Nephron (organoid): ENCODE measurements around the gene FAM222A.
"Not testable (repeated sequence)": the region's sequence is repeated elsewhere in the genome, so short reads cannot be mapped to it uniquely, and the experiment has no call there.

Experiments used
- H3K27ac Mint-ChIP-seq, 3 experiments: 2 replicates each; pipeline ENCODE4 v1.8.0; 2020; ENCODE audit warnings: mixed read lengths in 3 of 3, mild to moderate bottlenecking in 2 of 3, moderate library complexity in 1 of 3
- H3K27me3 Mint-ChIP-seq: 2 replicates; pipeline ENCODE4 v1.8.0; 2021; ENCODE audit warnings: low read depth, mild to moderate bottlenecking, moderate library complexity, mixed read lengths
- H3K36me3 Mint-ChIP-seq: 2 replicates; pipeline ENCODE4 v1.8.0; 2020; ENCODE audit warnings: low read depth, mixed read lengths
- H3K4me1 Mint-ChIP-seq: 2 replicates; pipeline ENCODE4 v1.8.0; 2020; ENCODE audit warnings: mixed read lengths
- H3K4me3 Mint-ChIP-seq, 3 experiments: 2 replicates each; pipeline ENCODE4 v1.8.0; 2020; ENCODE audit warnings: mild to moderate bottlenecking in 3 of 3, mixed read lengths in 3 of 3, moderate library complexity in 2 of 3
- H3K9me3 Mint-ChIP-seq: 2 replicates; pipeline ENCODE4 v1.8.0; 2020; ENCODE audit warnings: mixed read lengths
- CTCF ChIP-seq, 3 experiments: fragments of 200-600 bp; sonication (generic); IDR thresholded peaks; one replicate each; pipeline ENCODE4 v1.5.0; 2021; ENCODE audit warnings: antibody characterized with exemption in 3 of 3; ENCODE audit not compliant: unreplicated experiment in 3 of 3

FAM222A gene

DNA sequence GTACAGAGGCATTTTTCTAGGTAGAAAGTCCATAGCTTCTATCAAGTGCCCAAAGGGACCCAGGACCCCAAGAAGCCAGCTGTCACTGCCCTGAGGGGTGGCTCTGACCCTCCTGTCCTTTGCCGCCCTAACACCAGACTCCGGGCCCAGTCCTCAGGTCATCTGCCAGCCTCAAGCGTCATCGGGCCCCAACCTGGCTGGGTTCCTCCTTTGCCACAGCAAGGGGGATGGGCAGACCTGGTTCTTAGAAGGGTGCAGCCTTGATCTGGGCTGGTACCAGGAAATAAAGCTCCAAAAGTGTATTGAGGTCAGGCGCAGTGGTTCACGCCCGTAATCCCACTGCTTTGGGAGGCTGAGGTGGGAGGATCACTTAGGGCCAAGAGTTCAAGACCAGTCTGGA is 27.1 kb upstream of the FAM222A start:
- no peaks in the 10 kb centered on the region for H3K9me3 Mint-ChIP-seq
- no peak overlapping the region for H3K27ac Mint-ChIP-seq
- no peak for TF ChIP-seq CTCF (IDR thresholded peaks at IDR 0.05; ENCODE audit: unreplicated experiment in 3 of 3)

GRCh38 chr12:109687250-109687649 is 26.4 kb upstream of the FAM222A start:
- Mint-ChIP-seq H3K4me3 (no peak overlapping the region), H3K9me3 (no peaks in the 10 kb centered on the region), H3K27ac (no peak overlapping the region), H3K36me3 (no peaks in the 10 kb centered on the region), H3K4me1 (no peaks in the 10 kb centered on the region), H3K27me3 (peaks cover 40% of the 10 kb centered on the region)
- TF ChIP-seq CTCF (IDR thresholded peaks at IDR 0.05; ENCODE audit: unreplicated experiment in 3 of 3) = no peak

More for the DNA sequence above, 27.1 kb upstream of the FAM222A start:
- H3K4me1 Mint-ChIP-seq = no peaks in the 10 kb centered on the region
- peaks cover 33% of the 10 kb centered on the region for H3K27me3 Mint-ChIP-seq
- no peak overlapping the region for H3K4me3 Mint-ChIP-seq
- H3K36me3 Mint-ChIP-seq = no peaks in the 10 kb centered on the region

DNA sequence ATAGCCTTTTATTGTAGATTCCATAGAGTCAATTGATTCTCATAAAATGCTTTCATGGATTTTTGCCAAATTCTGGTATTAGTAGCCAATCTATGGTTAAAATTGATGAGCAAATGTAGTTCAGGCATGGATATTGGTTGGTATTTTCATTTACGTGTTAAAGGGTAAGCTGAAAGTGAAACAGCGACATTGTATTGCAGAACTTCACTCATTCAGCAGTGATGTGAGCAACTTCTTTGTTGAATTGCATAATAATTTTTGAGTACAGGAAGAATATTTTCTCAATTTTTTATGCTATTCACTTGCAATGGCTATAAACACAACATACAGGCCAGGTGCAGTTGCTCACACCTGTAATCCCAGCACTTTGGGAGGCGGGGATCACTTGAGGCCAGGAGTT is 24.2 kb upstream of the FAM222A start:
- H3K4me1 Mint-ChIP-seq = peaks cover 9% of the 10 kb centered on the region
- no peak for TF ChIP-seq CTCF (IDR thresholded peaks at IDR 0.05; ENCODE audit: unreplicated experiment in 3 of 3)
- H3K36me3 Mint-ChIP-seq = no peaks in the 10 kb centered on the region
- H3K27ac Mint-ChIP-seq = no peak overlapping the region
- no peaks in the 10 kb centered on the region for H3K9me3 Mint-ChIP-seq
- H3K4me3 Mint-ChIP-seq = no peak overlapping the region
- peaks cover 34% of the 10 kb centered on the region for H3K27me3 Mint-ChIP-seq

DNA sequence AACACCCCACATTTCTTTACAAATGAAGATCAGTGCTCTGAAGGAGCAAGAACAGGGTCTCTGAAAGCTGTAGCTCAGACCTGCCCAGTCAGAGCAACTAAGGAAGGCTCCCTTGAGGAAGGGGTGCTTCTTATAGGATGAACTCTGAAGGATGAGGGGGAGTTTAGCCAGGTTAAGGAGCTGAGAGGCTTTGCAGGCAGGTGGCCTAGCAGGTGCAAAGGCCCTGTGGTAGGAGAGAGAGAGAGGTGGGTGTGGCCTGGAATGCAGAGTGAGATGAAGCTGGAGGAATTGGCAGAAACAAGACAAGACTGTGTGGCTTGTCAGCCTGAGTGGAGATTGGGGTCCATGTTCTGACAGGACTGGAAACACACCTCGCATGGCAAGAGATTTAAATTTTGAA is 20.5 kb upstream of the FAM222A start:
- Mint-ChIP-seq H3K36me3 (no peaks in the 10 kb centered on the region), H3K9me3 (no peaks in the 10 kb centered on the region), H3K27ac (no peak overlapping the region), H3K4me3 (no peak overlapping the region), H3K27me3 (peaks cover 40% of the 10 kb centered on the region), H3K4me1 (peaks cover 25% of the 10 kb centered on the region)
- TF ChIP-seq CTCF (IDR thresholded peaks at IDR 0.05; ENCODE audit: unreplicated experiment in 3 of 3) = no peak

DNA sequence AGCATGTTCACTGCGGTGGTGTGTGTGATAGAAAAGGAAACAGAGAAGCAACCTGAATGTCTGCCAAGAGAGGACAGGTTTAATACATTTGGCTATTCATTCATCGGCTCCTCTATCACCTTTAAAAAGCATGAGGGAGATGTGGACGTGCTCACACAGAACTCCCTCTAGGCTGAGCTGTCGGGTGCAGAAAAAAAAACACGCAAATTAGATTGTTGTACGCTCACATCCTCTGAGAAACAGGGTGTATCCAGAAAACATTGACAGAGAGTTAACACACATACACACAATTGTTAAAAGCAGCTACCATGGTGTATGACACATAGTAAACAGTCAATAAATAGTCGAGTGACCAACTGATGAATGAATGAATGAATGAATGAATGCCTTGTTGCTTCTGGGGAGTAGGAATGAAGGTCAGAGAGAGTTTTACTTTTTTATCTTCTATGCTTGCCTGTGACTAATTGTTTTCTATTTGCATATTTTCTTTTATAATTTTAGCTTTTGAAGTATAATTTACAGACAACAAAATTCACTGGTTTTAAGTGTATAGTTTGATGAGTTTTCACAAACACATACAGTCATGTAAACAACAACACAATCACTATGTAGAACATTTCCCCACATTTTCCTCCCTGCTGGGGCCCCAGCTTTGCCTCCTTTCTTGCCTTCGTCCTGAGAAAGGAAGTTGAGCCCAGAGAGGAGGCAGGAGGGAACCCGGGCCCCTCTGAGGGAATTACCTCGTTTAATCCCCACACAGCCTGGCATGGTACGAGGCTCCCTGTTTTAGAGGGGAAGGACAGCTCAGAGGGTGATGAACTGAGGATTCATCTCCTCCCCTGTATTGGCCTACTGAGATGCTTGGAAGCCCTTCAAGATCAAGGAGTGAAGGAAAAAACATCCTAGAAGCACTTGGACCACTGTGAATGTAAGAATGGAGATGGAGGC is 19.7 kb upstream of the FAM222A start:
- H3K4me3 Mint-ChIP-seq = no peak overlapping the region
- H3K36me3 Mint-ChIP-seq = no peaks in the 10 kb centered on the region
- no peaks in the 10 kb centered on the region for H3K9me3 Mint-ChIP-seq
- peaks cover 35% of the 10 kb centered on the region for H3K27me3 Mint-ChIP-seq
- H3K27ac Mint-ChIP-seq = peak overlapping the region in 2 of 3 experiments; percentile 9 to 11
- no peak for TF ChIP-seq CTCF (IDR thresholded peaks at IDR 0.05; ENCODE audit: unreplicated experiment in 3 of 3)
- peaks cover 25% of the 10 kb centered on the region for H3K4me1 Mint-ChIP-seq

DNA sequence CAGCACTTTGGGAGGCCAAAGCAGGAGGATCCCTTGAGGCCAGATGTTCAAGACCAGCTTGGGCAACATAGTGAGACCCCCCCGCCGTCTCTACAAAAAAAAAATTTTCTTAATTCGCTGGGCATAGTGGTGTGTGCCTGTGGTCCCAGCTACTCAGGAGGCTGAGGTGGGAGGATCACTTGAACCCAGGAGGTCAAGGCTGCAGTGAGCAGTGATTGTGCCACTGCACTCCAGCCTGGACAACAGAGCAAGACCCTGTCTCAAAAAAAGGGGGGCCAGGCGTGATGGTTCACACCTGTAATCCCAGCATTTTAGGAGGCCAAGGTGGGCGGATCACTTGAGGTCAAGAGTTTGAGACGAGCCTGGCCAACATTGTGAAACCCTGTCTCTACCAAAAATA is 19.0 kb upstream of the FAM222A start:
- Mint-ChIP-seq H3K27me3 (peaks cover 35% of the 10 kb centered on the region), H3K4me1 (peaks cover 25% of the 10 kb centered on the region)
- H3K36me3 Mint-ChIP-seq = not testable (repeated sequence)

More for the DNA sequence above, 19.0 kb upstream of the FAM222A start:
- not testable (repeated sequence) for H3K9me3 Mint-ChIP-seq, H3K27ac Mint-ChIP-seq, H3K4me3 Mint-ChIP-seq
